ENCODE results near the gene PILRA. TPM values are rescaled to one million over a fixed set of nuclear protein-coding genes. Genes with fewer than 3 reads are reported as not detected.

PILRA gene
- total and polyA plus RNA-seq, 2 donors (not counting 1 experiment from before 2014, with no cell fraction given): 10.3 to 23.0 TPM

DNA sequence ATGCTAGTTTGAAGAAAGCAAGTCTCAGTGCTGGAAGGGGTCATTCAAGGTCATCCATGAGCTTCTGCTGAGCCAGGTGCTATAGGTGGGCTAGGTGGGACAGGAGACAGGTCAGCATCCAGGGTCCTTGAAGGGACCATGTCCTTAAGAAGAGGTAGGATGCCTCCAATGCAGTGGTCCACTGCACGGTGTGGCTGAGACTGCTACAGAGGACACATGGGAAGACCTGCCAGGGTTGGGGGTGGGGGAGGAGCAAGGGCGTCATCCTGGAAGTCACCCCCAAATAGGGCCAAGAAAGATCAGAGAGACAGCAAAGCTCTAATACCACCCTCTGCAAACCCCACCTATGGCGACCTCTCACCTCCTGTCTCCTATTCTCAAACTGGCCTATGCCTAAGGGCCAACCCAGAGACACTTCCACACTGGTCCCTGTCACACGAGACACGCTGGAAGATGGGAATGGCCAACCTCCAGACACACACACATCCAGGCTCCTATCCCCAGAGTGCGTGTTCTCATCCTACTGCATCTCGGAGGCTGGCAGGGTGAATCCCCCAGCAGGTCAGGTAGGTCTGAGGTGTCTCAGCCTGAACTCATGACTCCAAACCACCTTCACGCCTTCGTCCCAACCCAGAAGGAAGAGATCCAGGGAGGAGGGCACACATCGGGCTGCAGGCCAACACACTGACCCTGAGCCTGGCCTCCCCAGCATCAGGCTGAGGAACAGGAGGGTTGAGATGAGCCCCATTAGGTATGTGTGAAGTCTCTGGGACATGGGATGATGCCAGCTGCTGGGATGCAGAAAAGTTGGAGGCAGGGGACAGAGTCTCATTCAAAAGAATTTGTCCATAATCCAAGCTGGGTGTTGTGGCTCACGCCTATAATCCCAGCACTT lies 68.6 kb downstream of the PILRA start:
- WGBS (ENCODE audit: insufficient coverage): 97% methylated on average over 6 of the region's 11 CpGs
- no peaks in the 10 kb centered on the region for H3K79me2 ChIP-seq (ENCODE audit: control insufficient read depth, insufficient read depth, low read length)
- ChIA-PET CTCF (interaction anchor here (0.8 to 1.1 kb wide), 2 partner anchors 118 to 309 kb away, joined by 3 to 4 read pairs; no protein-coding TSS in a partner anchor), POLR2A (interaction anchor here (1.3 to 1.5 kb wide), 2 partner anchors 8 to 14 kb away, joined by 3 read pairs; partner anchors contain the start of gene ZCWPW1)
- no peak overlapping the region for H3K4me2 ChIP-seq (replicated peaks; ENCODE audit: low read depth, low read length, poor library complexity, severe bottlenecking)
- TF ChIP-seq EZH2 (IDR thresholded peaks at IDR 0.05; ENCODE audit: borderline replicate concordance, insufficient read depth, low read depth, low read length, poor library complexity, severe bottlenecking) (no peak), CTCF (IDR thresholded peaks at IDR 0.05) (no peak)
- intact Hi-C loops (cut with micrococcal nuclease): no loop called here
- no peaks in the 10 kb centered on the region for H3K36me3 ChIP-seq (replicated peaks in 1 of 2; ENCODE audit: control extremely low read depth in 1 of 2, control insufficient read depth in 1 of 2, extremely low read depth in 1 of 2, insufficient read depth in 2 of 2, low read length in 1 of 2)
- H3K9me3 Mint-ChIP-seq (ENCODE audit: insufficient read depth): no peaks in the 10 kb centered on the region
- no peak overlapping the region for H3K4me3 ChIP-seq (ENCODE audit: control extremely low read depth in 1 of 5, extremely low read depth in 1 of 5, insufficient read depth in 1 of 5, low read depth in 2 of 5, low read length in 4 of 5)
- no peak overlapping the region for H3K27ac Mint-ChIP-seq
- ATAC-seq (ENCODE audit: low read depth) (no peak), DNase-seq (no peak)
- no peaks in the 10 kb centered on the region for H4K20me1 ChIP-seq (ENCODE audit: control insufficient read depth, insufficient read depth, low read length, poor library complexity, severe bottlenecking)
- no peaks in the 10 kb centered on the region for H3K27me3 Mint-ChIP-seq
- H3K9me3 ChIP-seq (ENCODE audit: control extremely low read depth in 1 of 3, control insufficient read depth in 2 of 3, insufficient read depth in 1 of 3, low read length in 2 of 3): no peaks in the 10 kb centered on the region
- H3K4me3 Mint-ChIP-seq: no peak overlapping the region
- no peak overlapping the region for H2AFZ ChIP-seq (ENCODE audit: insufficient read depth, low read depth, low read length, poor library complexity, severe bottlenecking)
- peaks cover 15 to 25% of the 10 kb centered on the region in 2 donors for H3K4me1 ChIP-seq (ENCODE audit: control insufficient read depth in 2 of 2, insufficient read depth in 2 of 2, low read length in 2 of 2)
- H3K4me1 Mint-ChIP-seq: peaks cover 14% of the 10 kb centered on the region
- no peak overlapping the region for H3K9ac ChIP-seq (ENCODE audit: low read length)
- no peak overlapping the region for H3K27ac ChIP-seq (ENCODE audit: low read length in 2 of 2)
- no peaks in the 10 kb centered on the region for H3K27me3 ChIP-seq (replicated peaks in 1 of 4; ENCODE audit: control extremely low read depth in 1 of 4, control insufficient read depth in 3 of 4, insufficient read depth in 4 of 4, low read length in 3 of 4)

All from B cell (primary cell).